Lower leg skin (tissue), 4 donors: Measurements from ENCODE around the gene XPR1. TPM values are rescaled to one million over a fixed set of nuclear protein-coding genes. Genes with fewer than 3 reads are reported as not detected.

Experiments
- DNase-seq, 2 donors: peaks; one replicate each; pipeline ENCODE4 v3.0.0-alpha.2; 2019; ENCODE audit warnings: low spot score in 2 of 2
- H3K4me3 ChIP-seq: fragments of 200-600 bp; sonication (generic); 2 replicates; pipeline ENCODE4 v1.5.1; 2017; ENCODE audit warnings: mild to moderate bottlenecking, low read depth; ENCODE audit not compliant: poor library complexity, severe bottlenecking
- CTCF ChIP-seq, 3 donors: fragments of 450-650 bp; IDR thresholded peaks; one replicate each; pipeline ENCODE4 v1.5.1; 2016; ENCODE audit warnings: antibody characterized with exemption in 3 of 3, mild to moderate bottlenecking in 3 of 3, moderate library complexity in 2 of 3
- POLR2A ChIP-seq, 2 donors: fragments of 450-650 bp; IDR thresholded peaks; one replicate each; pipeline ENCODE4 v1.6.1; 2016 to 2017; ENCODE audit warnings: antibody characterized with exemption in 2 of 2, mild to moderate bottlenecking in 1 of 2, moderate library complexity in 1 of 2
- WGBS, 2 donors: methylation state at CpG; one replicate each; pipeline ENCODE4 v1.1.5; 2018; 5-methylcytosine and 5-hydroxymethylcytosine counted together
- intact Hi-C: fragments of 100-400 bp; cut with DNase I; formaldehyde crosslinking; loops from one replicate; pipeline ENCODE4 v1.15.0; 2023; ENCODE audit warnings: low total_unique reads
- total RNA-seq, 4 donors: library from RNA; depleted of rRNA; stranded (reverse); fragments of >200 nt; gene quantifications; one replicate each; pipeline ENCODE4 v1.1.0, GENCODE V29; 2016

The XPR1 gene
- total RNA-seq, 4 donors from 2014 or later, result 10.1 to 25.4 (median 14.1) TPM

GRCh38 chr1:180930687-180931086 is 298.9 kb downstream of the XPR1 start:
- 82 to 85% methylated on average over 5 of the region's 5 CpGs for WGBS, 2 donors
- intact Hi-C loops, result no loop called here

GRCh38 chr1:180931529-180931928 is 299.7 kb downstream of the XPR1 start:
- intact Hi-C loops, result no loop called here
- TF ChIP-seq POLR2A (IDR thresholded peaks at IDR 0.05), result no peak
- TF ChIP-seq CTCF (IDR thresholded peaks at IDR 0.05), result no peak
- DNase-seq, result no peak
- H3K4me3 ChIP-seq, result no peak overlapping the region
- 88 to 95% methylated on average over 4 of the region's 4 CpGs for WGBS, 2 donors

More at GRCh38 chr1:180930687-180931086, 298.9 kb downstream of the XPR1 start:
- H3K4me3 ChIP-seq, result no peak overlapping the region
- no peak for DNase-seq
- TF ChIP-seq CTCF (IDR thresholded peaks at IDR 0.05) (no peak), POLR2A (IDR thresholded peaks at IDR 0.05) (no peak)

GRCh38 chr1:180932378-180932777 is 300.6 kb downstream of the XPR1 start:
- no peak overlapping the region for H3K4me3 ChIP-seq
- no peak for DNase-seq
- no peak for TF ChIP-seq CTCF (IDR thresholded peaks at IDR 0.05)
- TF ChIP-seq POLR2A (IDR thresholded peaks at IDR 0.05), result no peak
- intact Hi-C loops, result no loop called here
- 89 to 92% methylated on average over 4 of the region's 4 CpGs for WGBS, 2 donors

- no peak for DNase-seq
- H3K4me3 ChIP-seq, result no peak overlapping the region
- intact Hi-C loops, result no loop called here
- TF ChIP-seq CTCF (IDR thresholded peaks at IDR 0.05) (no peak), POLR2A (IDR thresholded peaks at IDR 0.05) (no peak)
Measured at GRCh38 chr1:180933141-180933540, 301.3 kb downstream of the XPR1 start.

GRCh38 chr1:180934563-180934962 is 302.7 kb downstream of the XPR1 start:
- TF ChIP-seq CTCF (IDR thresholded peaks at IDR 0.05) (no peak), POLR2A (IDR thresholded peaks at IDR 0.05) (no peak)
- 91 to 95% methylated on average over 7 of the region's 7 CpGs for WGBS, 2 donors
- no peak for DNase-seq
- no peak overlapping the region for H3K4me3 ChIP-seq
- intact Hi-C loops, result no loop called here

GRCh38 chr1:180935326-180936109 is 303.7 kb downstream of the XPR1 start:
- WGBS, 2 donors, result 86 to 88% methylated on average over 31 of the region's 45 CpGs
- TF ChIP-seq POLR2A (IDR thresholded peaks at IDR 0.05), result no peak
- TF ChIP-seq CTCF (IDR thresholded peaks at IDR 0.05), result no peak
- H3K4me3 ChIP-seq, result no peak overlapping the region
- intact Hi-C loops, result no loop called here
- no peak for DNase-seq
